ENCODE data around the gene ISG15.
"Not testable (repeated sequence)": the region's sequence is repeated elsewhere in the genome, so short reads cannot be mapped to it uniquely, and the experiment has no call there.

ISG15 gene

DNA sequence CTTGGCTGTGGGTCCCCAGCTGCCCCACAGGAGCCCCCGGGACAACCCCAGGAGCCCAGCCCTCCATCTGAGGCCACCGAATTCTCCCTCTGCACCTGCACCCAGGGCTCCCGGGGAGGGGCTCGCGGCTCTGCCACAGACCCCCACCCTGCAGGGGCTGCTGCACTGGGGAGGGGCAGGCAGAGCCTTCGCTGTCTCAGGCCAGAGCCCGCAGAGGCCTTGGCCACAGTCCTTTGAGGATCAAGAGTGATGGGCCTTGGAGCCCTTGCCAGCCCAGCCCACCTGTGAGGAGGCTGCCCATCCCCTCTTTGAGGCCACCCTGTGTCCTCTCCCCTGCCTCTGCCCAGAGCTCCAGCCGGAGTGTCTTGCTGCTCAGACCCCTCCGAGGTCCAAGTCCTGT is 37.9 kb upstream of the ISG15 start:
- DNase-seq (ENCODE audit: low read depth in 2 of 2) = no peak

DNA sequence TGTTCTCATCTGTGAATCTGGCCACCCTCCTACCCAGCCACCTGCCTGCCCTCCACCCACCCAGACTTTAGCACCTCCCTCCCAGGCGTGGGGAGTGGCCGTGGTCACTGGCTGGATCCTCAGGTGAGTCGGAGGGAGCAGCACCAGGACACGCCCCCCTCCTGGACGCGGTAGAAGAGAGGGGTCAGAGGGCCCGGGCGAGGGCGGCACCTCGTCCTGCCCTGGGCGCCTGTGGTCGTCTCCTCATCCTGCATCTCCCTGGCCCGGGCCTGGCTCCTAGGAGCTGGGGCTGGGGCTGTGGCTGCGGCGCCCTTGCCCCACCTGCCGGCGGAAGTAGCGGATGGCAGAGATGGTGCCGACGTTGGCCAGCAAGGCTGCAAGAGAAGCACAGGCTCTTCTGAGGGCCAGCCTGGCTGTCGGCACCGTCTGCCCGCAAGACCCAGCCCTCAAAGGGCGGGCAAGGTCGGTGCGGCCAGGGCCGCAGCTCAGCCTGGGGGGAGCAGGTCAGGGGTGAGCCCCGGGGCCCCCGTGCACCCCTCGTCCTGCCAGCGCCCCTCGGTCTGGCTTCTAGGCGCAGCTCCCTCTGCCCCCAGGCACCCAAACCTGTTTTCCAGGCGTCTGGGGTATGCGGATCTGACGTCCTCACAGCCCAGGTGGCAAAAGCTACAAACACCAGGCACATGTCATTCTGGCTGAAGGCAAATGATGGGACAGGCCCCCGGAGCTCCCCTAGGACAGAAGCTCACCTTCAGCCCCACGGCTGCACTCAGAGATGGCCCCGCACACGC is 37.2 kb upstream of the ISG15 start:
- peak in 1 of 2 donors; percentile 62 for DNase-seq (ENCODE audit: low read depth in 2 of 2)

DNA sequence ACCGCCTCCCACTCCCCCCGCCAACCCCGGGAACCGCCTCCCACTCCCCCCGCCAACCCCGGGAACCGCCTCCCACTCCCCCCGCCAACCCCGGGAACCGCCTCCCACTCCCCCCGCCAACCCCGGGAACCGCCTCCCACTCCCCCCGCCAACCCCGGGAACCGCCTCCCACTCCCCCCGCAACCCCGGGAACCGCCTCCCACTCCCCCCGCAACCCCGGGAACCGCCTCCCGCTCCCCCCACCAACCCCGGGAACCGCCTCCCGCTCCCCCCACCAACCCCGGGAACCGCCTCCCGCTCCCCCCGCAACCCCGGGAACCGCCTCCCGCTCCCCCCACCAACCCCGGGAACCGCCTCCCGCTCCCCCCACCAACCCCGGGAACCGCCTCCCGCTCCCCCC is 36.5 kb upstream of the ISG15 start:
- DNase-seq (ENCODE audit: low read depth in 2 of 2) = not testable (repeated sequence)

GRCh38 chr1:978069-978834 is 35.0 kb upstream of the ISG15 start:
- DNase-seq (ENCODE audit: low read depth in 2 of 2) = no peak

GRCh38 chr1:978835-979743 is 34.2 kb upstream of the ISG15 start:
- no peak for DNase-seq (ENCODE audit: low read depth in 2 of 2)

- DNase-seq (ENCODE audit: low read depth in 2 of 2) = no peak
Observed at GRCh38 chr1:979744-980072, 33.6 kb upstream of the ISG15 start.

GRCh38 chr1:980137-980571 is 33.1 kb upstream of the ISG15 start:
- DNase-seq (ENCODE audit: low read depth in 2 of 2) = no peak

- no peak for DNase-seq (ENCODE audit: low read depth in 2 of 2)
Observed at GRCh38 chr1:980602-981395, 32.5 kb upstream of the ISG15 start.

- DNase-seq (ENCODE audit: low read depth in 2 of 2) = no peak
Observed at GRCh38 chr1:981491-981954, 31.8 kb upstream of the ISG15 start.

DNA sequence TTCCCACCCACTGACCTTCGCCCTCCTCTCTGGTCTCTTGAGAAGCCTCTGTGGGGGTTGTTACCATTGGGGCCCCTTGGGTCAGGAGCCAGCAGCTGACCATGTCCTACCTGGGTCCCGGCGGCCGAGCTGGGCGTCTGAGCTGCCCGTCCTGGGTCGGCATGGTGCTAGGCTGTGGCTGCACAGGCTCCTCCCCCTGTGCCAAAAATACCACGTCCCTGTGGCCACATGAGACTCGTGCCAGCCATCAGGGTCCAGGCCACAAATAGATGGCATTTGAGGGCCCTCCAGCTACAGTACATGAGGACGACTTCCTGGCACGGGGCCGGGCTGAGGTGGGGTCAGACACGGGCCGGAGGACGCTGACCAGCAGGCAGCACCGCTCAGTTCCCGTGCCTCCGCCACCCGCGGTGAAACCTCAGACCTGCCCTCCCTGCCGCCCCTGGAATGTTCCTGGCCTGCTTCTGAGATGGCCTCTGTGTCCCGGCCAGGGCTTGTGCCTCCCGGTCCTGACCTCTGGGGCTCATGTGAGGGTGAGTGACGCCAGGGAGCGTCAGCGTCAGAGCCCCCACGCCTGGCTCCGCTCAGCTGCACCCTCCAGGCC is 31.2 kb upstream of the ISG15 start, which contains the start of gene PERM1:
Gene PERM1, minus strand, starts transcription at position 139 of the 604 bp plus-strand sequence. CDS start 1,064 bp downstream, outside the sequence.
- no peak for DNase-seq (ENCODE audit: low read depth in 2 of 2)

DNA sequence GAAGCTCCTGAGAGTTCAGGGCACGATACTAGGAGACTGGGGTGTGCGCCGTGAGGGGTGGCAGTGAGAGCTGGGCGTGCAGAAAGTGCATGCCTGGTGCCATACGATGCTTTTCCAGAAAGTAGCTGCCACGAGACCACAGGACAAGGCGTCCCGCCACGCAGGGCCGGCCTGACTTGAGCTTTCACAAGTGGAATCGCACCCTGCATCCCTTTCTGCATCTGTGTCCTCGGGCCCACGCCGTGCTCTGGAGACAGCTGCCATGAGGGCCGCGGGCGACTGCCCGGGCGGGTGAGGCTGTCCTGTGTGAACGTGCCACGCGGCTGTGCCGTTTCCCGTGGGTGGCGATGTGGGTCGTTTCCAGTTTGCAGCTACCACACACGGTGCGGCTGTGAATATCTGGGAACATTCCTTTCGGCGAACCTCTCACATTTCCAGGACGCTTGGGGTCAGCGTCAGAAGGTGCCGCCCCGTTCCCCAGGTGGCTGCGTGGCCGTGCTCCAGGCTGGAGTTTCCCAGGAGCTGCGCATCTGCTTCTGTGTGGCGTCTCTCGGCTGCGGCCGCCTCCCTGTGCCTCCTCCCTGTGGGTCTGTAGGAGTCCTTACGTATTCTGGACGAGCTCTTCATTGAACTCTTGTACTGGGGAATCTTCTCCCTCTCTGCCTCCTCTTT is 30.4 kb upstream of the ISG15 start:
- DNase-seq (ENCODE audit: low read depth in 2 of 2) = no peak

GRCh38 chr1:983798-984475 is 29.4 kb upstream of the ISG15 start:
- peak; percentile 45 to 55 for DNase-seq (ENCODE audit: low read depth in 2 of 2)

GRCh38 chr1:984476-984814 is 28.9 kb upstream of the ISG15 start:
- DNase-seq (ENCODE audit: low read depth in 2 of 2) = no peak

DNA sequence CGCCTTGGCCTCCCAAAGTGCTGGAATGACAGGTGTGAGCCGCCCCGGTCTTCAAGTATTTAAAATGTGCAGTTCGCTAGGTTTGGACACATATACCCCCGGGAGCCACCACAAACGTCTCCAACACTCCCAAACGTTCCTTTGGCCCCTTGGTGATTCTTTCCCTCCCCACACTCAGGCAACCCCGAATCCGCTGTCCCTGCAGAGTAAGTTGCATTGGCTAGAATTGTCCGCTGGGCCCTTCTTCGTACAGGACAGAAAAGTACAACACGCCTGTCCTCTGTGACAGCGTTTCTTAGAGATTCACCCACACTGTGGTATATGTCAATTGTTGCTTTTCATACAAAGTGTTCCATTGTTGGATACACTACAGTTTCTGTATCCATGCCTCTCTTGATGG is 28.2 kb upstream of the ISG15 start:
- DNase-seq (ENCODE audit: low read depth in 2 of 2) = no peak

DNA sequence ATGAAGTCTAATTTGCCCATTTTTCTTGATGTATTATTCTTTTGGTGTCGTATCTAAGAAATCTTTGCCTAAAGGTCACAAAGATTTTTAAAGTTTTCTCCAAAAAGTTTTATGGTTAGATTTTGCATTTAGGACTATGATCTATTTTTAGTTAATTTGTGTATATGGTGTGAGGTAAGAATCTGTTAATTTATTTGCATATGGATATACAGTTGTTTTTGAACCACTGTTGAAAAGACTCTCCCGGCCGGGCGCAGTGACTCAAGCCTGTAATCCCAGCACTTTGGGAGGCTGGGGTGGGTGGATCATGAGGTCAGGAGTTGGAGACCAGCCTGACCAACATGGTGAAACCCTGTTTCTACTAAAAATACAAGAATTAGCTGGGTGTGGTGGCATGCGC is 25.2 kb upstream of the ISG15 start:
- not testable (repeated sequence) for DNase-seq (ENCODE audit: low read depth in 2 of 2)

- DNase-seq (ENCODE audit: low read depth in 2 of 2) = not testable (repeated sequence)
Observed at GRCh38 chr1:991275-991674, 22.0 kb upstream of the ISG15 start.

- no peak for DNase-seq (ENCODE audit: low read depth in 2 of 2)
Observed at GRCh38 chr1:991895-992294, 21.4 kb upstream of the ISG15 start.

DNA sequence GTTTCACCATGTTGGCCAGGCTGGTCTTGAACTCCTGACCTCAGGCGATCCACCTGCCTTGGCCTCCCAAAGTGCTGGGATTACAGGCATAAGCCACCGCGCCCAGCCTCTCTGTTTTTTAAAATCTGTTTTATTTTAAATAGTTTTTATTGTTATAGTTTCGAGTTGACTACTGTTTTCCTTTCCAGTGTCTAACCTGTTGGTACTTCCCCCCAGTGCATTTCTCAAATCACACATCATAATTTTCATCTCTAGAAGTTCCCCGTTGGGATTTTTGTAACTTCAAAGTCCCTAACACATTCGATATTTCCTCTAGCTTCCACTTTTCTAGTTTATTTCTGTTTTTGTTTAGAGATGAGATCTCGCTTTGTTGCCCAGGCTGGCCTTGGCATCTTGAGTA is 20.9 kb upstream of the ISG15 start:
- DNase-seq (ENCODE audit: low read depth in 2 of 2) = no peak

- DNase-seq (ENCODE audit: low read depth in 2 of 2) = no peak
Observed at GRCh38 chr1:993379-993995, 19.8 kb upstream of the ISG15 start.
